GM18861 (cell line): ENCODE results near the gene LTA.

ENCODE experiments used
- ATAC-seq: cut with Tn5 transposase; IDR thresholded peaks from one replicate; pipeline ENCODE4 v1.9.1; 2021; ENCODE audit not compliant: unreplicated experiment

LTA gene

DNA sequence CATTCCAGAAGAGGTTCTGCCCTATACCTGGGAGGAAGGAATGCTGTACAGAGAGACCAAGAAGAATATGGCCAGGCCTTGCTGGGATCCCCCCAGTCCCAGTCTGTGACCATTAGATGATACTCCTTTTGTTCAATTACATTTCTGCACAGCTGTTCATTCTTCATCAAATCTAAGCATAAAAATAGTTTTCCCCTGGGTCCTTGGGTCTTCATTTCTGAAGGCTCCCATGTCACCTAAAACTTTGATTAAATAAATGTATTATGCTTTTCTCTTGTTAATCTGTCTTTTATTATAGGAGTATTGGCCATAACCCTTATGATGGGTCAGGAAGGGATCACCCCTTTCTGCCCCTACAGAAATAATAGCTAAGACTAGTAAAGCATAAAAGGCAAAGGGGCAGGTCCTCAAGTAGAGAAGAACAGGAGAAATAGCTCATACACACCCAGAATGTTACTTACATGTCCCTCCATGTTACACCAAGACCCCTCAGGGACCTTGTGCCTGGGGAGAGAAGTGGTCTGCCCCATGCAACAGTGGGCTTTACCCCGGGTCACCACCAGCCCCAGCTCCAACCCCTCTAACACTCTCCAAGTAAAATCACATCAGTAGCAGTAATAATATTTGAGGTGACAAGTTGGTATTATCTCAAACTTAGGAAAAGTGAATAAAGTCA, 2.1 kb upstream of the LTA start:
- no peak for ATAC-seq

GRCh38 chr6:31573239-31574105, 1.4 kb downstream of the LTA start:
- ATAC-seq = no peak

DNA sequence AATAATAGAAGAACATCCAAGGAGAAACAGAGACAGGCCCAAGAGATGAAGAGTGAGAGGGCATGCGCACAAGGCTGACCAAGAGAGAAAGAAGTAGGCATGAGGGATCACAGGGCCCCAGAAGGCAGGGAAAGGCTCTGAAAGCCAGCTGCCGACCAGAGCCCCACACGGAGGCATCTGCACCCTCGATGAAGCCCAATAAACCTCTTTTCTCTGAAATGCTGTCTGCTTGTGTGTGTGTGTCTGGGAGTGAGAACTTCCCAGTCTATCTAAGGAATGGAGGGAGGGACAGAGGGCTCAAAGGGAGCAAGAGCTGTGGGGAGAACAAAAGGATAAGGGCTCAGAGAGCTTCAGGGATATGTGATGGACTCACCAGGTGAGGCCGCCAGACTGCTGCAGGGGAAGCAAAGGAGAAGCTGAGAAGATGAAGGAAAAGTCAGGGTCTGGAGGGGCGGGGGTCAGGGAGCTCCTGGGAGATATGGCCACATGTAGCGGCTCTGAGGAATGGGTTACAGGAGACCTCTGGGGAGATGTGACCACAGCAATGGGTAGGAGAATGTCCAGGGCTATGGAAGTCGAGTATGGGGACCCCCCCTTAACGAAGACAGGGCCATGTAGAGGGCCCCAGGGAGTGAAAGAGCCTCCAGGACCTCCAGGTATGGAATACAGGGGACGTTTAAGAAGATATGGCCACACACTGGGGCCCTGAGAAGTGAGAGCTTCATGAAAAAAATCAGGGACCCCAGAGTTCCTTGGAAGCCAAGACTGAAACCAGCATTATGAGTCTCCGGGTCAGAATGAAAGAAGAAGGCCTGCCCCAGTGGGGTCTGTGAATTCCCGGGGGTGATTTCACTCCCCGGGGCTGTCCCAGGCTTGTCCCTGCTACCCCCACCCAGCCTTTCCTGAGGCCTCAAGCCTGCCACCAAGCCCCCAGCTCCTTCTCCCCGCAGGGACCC, 2.3 kb downstream of the LTA start:
- no peak for ATAC-seq

GRCh38 chr6:31575335-31575901, 3.3 kb downstream of the LTA start, which contains the start of gene TNF:
Gene TNF (plus strand): TSS chr6:31575565. CDS start chr6:31575742, 177 bp downstream.
- ATAC-seq = no peak

DNA sequence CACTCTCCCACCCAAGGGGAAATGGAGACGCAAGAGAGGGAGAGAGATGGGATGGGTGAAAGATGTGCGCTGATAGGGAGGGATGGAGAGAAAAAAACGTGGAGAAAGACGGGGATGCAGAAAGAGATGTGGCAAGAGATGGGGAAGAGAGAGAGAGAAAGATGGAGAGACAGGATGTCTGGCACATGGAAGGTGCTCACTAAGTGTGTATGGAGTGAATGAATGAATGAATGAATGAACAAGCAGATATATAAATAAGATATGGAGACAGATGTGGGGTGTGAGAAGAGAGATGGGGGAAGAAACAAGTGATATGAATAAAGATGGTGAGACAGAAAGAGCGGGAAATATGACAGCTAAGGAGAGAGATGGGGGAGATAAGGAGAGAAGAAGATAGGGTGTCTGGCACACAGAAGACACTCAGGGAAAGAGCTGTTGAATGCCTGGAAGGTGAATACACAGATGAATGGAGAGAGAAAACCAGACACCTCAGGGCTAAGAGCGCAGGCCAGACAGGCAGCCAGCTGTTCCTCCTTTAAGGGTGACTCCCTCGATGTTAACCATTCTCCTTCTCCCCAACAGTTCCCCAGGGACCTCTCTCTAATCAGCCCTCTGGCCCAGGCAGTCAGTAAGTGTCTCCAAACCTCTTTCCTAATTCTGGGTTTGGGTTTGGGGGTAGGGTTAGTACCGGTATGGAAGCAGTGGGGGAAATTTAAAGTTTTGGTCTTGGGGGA, 4.0 kb downstream of the LTA start:
- ATAC-seq = no peak

- ATAC-seq = no peak
These were observed 4.9 kb downstream of the LTA start for GRCh38 chr6:31576897-31577578.

DNA sequence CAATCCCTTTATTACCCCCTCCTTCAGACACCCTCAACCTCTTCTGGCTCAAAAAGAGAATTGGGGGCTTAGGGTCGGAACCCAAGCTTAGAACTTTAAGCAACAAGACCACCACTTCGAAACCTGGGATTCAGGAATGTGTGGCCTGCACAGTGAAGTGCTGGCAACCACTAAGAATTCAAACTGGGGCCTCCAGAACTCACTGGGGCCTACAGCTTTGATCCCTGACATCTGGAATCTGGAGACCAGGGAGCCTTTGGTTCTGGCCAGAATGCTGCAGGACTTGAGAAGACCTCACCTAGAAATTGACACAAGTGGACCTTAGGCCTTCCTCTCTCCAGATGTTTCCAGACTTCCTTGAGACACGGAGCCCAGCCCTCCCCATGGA, 5.5 kb downstream of the LTA start:
- ATAC-seq = no peak

- no peak for ATAC-seq
These were observed 6.4 kb downstream of the LTA start for GRCh38 chr6:31578184-31579118.

DNA sequence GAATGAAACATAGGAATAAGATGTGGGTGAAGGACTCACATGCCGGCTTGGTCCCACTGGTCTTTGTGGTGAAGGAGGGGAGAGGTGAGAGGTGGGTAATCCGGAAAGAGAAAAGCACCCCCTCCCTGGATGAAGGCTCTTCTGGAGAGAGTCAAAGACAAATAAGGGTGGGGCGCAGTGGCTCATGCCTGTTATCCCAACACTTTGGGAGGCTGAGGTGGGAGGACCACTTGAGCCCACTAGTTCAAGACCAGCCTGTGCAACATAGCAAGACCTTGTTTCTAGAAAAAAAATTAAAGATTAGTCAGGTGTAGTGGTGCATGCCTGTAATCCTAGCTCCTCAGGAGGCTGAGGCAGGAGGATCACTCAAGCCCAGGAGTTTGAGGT, 7.0 kb downstream of the LTA start:
- ATAC-seq = no peak

DNA sequence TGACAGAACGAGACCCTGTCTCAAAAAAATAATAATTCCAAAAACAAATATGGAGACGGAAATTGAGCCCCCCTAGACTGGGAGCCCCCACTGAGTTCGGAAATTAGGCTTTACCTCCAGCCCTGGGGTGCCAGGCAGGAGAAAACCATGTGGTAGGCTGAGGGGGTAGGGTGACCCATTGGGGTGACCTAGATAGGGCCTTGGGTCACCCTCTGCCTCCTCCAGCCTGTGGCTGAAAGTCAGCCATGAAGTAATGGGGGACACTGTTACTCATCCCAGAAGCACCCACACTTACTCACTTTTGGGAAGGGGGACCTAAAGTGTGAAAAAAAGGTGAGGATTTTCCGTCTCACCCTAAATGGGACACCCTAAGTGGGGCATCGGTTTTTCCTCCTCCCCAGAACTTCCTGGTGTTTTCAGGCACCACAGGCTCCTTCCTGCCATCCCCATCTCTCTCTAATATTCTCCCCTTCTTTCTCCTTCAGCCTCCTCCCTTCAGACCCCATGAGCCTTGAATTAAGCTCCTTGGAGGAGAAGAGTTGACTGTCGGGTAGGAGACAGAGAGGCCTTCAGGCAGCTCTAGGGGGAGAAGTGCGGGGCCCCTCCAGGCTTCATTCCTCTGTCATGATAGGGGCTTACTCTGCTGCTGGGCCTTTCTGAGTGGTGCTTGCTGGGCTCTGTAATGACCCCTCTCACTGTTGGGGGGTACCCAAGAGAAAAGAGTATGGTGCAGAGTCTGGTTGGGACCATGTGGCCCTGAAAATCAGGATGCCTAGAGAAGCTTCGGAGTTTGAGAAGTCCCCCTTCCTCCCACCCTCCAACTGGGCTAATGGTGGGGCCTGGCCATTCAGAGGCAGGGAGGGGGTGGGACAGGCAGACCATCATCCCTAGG, 7.7 kb downstream of the LTA start:
- ATAC-seq = no peak

DNA sequence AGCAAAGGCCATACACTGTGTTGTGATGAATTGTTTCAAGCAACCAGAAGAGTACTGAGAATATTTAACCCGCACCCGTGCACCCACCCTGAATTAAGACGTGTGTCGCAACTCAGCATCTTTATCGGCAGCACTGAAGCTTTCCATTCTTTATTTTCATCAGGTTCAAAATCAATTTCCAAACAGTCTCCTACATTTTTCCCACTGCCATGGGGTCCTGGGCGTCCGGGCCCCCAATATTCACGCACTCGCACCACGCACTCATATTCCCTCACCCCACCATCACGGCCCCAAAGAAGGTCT, 8.3 kb downstream of the LTA start:
- no peak for ATAC-seq

DNA sequence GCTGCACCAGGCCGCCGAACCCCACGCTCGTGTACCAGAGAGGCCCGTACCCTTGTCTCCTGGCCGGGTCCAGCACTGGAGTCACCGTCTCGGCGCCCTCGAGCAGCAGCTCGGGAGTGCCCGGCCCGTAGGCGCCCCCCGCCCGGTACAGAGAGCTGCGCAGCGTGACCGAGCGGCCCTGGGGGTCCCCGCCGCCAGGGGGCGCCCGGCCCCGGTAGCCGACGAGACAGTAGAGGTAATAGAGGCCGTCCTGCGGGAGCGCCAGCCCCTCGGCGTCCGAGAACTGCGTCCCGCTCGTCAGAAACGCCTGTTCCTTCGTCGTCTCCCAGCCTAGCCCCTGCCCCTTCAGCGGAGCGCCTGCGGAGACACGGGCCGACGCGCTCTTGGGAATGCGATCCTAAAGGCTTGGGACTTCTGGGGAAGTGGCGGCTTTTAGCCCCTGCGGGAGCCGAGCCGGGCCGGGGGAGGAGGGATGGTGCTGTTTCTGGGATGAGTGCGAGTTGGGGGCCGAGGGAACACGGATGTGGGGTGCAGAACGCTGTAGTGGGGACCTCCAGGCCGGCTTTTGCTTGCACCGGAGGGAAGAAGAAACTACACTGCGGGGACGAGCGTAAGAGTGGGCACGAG, 8.8 kb downstream of the LTA start:
- peak; percentile 50 for ATAC-seq

- no peak for ATAC-seq
These were observed 9.5 kb downstream of the LTA start for GRCh38 chr6:31581434-31582229.

GRCh38 chr6:31582230-31582643, 10.1 kb downstream of the LTA start, which contains the start of gene LTB:
Gene LTB (minus strand): TSS chr6:31582424. CDS start chr6:31582417, 7 bp downstream.
- ATAC-seq = no peak

DNA sequence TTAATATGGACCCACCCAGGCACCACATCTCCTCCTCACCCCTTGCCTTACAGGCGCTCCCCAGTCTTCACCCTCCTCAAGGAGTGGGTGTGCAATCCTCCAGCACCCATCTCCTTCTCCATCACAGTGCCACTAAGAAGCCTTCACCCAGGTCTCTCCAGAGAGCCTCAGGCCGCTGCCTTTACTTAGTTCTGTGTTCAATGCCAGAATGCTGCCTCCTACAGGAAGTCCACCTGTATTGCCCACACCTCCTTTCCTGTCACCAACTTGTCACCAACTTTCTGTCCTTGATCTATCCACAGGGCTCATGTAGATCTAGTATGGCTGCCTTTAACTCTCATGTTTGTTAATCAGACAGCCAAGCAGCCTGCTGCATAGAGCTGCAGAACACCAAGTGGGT, 13.4 kb downstream of the LTA start:
- no peak for ATAC-seq

DNA sequence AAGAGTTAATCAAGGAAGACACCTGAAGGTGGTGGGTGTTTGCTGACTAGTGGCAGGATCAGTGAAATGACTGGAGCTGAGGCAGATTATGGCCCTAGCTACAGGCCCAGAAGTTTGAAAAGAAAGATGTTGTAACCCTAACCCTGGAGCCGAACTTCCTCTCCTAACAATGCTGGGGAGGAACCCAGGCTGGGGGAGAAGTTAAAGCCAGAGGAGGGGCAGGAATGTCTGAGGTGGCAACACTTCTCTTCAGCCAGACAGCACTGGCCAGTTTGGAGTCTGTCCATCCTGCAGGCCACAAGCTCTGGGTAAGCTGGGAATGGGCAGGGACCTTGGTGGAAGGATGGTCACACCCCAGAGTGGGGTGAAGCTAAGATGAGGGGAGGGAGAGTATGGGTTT, 13.9 kb downstream of the LTA start, which contains the start of gene LST1:
Gene LST1, plus strand, starts transcription at position 270 of the 400 bp plus-strand sequence. CDS start 1,023 bp downstream, outside the sequence.
- no peak for ATAC-seq
